NCI-H2171 (cell line): ENCODE results near the gene RPP25L.

Experiments used
- DNase-seq: peaks from one replicate; lab custom pipeline; 2025; lab: John Stamatoyannopoulos, UW

The RPP25L gene

DNA sequence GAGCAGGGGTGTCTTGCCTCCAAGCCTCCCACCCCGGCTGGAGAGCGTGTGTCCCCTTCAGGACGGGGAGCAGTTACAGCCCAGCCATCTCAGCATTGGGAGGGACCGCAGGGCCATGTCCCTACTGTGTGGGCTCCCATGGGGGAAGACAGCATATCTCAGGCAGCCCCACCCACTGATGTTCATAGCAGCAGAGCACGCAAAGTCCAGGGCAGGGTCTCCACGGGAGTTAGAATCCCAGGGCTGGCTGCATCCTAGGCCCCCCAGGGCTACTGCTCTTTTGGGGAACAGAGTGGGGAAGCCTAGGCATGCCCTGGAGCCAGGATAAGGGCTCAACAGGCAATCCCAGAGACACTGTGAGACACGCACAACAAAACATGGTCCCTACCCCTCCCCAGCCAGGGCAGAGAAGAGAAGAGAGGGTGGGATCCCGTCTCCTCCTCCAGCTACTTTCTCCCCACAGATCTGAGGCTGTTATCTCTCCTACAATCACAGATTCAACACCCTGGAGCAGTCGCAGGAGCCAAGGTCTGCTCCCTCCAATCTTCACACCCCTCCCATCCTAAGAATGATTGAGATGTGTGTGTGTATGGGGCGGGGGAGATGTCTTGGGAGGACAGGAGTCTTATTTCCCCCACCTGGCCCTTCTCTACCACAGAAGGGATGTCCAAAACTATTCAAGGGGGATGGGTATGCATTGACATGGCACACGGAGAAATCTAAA, 25.8 kb downstream of the RPP25L start:
- DNase-seq, result no peak

GRCh38 chr9:34584970-34585369, 26.9 kb downstream of the RPP25L start:
- no peak for DNase-seq

GRCh38 chr9:34582787-34583186, 29.1 kb downstream of the RPP25L start:
- DNase-seq, result no peak

- no peak for DNase-seq
Observed at GRCh38 chr9:34581318-34581717, 30.6 kb downstream of the RPP25L start.

- DNase-seq, result no peak
Observed at GRCh38 chr9:34580358-34580757, 31.5 kb downstream of the RPP25L start.

DNA sequence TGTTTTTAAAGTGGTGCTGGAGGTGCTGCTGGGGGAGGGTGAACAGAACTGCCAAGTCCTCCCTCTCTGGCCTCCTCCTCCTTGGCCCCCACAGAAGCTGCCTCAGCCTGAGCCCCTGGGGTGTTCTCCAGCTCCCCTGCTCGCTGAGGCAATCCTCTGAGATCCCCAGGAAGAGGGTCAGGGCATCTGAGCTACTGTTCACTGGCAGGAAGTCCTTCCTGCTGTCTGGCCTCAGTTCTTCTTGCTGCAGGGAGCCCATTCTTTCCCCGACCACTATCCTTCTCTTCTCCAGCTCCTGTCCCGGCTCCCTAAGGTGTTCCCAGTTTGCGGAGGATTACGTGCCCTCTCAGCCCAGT, 32.1 kb downstream of the RPP25L start:
- DNase-seq, result no peak

DNA sequence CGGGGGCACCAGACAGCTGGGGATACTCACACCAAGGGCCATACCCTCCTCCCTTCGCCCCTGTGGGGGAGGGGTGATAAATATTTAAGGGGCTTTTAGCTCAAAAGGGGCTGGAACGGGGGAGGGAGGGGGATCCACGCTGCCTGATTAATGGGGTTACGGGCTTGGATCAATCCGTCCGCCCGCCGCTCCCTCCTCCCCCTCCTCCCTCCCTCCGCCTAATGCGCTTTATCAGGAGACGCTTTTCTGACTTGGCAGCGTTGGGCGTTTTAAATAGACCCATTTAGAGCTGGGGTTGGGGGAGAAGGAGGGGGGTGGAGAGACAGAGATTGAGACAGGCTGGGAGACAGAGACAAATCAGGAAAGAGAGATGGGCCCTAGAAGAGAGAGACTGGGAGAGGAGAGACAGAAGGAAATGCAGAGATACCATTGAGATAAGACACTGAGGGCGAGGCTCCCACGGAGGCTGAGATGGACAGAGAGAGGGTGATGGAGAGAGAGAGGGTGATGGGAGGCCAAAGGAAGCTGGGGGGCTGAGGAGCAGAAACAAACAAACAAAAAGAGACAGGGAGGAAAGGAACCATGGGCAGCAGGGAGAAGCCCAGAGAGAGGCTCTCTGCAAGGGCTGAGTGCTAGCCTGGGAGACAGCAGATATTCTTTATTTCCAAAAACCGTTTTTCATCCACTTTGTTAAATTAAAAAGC, 32.6 kb downstream of the RPP25L start:
- no peak for DNase-seq

- DNase-seq, result no peak
Observed at GRCh38 chr9:34578241-34579103, 33.4 kb downstream of the RPP25L start.

DNA sequence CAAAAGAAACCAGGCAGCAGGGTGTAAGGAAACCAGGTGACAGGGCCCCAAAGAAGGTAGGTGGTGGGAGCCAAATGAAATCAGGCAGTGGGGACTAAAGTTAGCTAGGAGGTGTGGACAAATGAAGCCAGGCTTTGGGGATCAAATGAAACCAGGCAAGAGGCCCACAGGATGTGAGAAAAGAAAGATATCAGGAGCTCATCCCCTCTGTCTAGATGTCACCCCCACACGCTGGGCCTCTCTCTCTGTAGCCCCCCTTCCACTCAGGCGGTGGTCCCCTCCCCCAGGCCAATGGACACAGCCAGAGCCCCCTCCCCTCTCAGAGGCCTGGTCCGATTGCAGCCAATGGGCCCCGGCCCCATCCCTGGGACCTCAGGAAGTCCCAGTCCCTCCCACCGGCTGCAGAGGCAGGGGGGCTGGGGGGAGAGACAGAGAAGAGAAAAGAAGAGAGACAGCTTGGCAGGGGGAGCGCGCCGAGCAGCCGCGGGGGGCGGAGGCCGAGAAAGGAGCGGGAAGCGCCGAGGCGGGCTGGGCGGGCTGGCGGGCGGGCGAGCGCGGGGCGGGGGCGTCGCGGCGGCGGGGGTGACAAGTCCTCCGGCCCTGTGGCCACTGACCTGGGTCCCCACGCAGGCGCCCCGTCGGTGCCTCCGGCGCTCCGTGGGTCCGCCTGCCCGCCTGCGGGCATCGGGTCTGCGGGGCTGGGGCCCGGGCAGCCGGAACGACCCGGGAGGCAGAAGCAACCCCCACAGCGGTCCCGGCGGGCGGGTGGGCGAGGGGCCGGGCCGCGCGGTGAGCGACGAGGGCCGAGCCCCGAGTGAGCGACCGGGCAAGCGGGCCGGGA, 34.3 kb downstream of the RPP25L start:
- DNase-seq, result no peak

GRCh38 chr9:34576597-34577399, 35.1 kb downstream of the RPP25L start:
- DNase-seq, result no peak

DNA sequence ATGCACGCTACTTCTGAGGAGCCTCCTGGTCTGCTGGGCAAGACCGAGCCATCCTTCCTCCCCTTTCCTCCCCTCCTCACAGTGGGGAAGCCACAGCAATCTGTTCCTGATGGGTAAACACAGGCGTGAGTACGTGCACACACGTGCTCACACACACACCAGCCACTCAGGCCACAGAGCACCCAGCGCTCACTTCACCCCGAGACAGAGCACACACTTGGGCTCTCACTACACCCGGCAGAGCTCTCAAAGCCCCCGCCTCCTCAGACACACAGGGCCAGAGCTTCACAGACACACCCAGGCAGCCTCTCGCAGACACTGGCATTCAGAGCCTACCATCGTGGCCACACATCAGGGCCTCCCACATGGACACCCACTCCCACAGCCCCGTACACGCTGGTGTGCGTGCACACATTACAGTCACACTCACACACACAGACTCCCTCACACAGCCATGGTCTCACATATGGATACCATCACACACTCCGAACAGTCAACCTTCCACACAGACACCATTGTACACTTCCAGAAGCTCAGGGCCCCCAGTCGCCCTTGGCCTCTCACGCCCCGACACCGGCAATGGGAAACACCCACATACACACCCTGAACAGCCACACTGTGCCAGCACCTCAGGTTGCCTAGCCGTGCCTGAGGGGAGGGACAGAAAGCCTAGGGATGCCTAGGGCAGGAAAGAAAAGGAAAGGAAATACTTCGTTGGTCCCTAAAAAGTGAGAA, 35.9 kb downstream of the RPP25L start:
- no peak for DNase-seq

DNA sequence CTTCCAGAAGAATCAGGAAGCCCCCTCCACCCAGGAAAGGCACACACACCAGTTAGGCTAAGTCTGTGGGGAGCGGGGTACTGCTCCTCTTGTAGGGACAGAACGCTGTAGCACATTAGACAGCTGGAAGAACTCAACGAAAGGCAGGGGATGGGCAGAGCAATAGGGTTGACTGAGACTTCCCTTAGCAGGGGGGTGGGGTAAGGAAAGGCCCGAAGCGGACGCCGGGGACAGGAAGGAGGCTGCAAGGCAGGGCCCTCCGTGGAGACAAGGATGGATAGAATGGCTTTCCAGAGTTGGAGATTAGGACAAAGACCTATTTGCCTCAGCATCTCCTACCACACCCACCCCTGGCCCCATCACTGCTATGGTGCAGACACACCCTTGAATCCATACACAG, 36.7 kb downstream of the RPP25L start:
- DNase-seq, result no peak

- no peak for DNase-seq
Observed at GRCh38 chr9:34574571-34574970, 37.3 kb downstream of the RPP25L start.

DNA sequence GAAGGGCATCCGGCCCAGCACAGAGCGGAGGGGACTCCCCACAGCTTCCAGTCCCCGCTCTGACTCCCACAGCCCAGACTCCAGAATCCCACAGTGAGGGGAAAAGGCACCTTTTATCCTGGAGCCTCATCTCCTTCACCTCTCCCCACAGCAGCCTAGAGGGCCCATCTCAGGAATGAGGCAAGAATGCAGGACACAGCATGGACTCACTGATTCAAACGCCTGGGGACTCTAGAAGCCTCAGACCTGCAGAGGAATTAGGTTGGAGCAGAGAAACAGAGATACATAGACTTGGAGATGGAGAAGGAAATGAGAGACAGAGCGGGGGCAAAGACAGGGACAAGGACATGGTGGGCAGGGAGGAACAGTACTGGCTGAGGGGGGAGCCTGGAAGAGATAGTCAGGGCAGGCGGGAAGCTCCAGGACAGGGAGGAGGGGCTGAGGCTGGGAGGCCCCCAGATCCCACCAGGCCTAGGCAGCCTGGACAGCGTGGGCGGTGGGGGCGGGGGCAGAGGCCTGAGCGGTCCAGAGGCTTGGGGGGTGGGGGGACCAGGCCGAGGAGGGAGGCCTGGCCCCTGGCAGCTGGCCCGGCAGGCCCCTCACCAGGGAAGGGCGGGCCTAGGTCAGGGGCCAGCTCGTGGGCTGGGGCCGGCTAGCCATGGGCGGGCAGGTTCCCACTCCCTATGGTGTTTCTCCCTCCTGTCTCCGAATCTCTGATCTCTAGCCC, 38.1 kb downstream of the RPP25L start:
- no peak for DNase-seq

DNA sequence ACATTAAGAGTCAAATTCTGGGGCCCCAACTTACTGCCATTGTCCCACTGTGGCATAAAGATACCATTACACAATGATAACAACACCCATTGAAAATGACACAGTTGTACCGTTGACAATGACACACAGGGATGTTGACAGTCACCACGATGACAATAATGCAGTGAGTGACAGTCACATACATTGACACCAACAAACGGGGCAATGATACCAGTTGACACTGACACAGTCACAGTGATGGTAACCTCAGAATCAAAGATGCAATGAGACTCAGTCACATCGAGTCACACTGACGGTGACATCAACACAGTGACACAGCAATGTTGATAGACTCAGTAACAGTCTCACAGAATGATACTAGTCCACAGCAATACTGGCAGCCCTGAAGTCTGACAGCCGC, 39.3 kb downstream of the RPP25L start:
- DNase-seq, result no peak

- DNase-seq, result no peak
Observed at GRCh38 chr9:34572092-34572491, 39.8 kb downstream of the RPP25L start.

DNA sequence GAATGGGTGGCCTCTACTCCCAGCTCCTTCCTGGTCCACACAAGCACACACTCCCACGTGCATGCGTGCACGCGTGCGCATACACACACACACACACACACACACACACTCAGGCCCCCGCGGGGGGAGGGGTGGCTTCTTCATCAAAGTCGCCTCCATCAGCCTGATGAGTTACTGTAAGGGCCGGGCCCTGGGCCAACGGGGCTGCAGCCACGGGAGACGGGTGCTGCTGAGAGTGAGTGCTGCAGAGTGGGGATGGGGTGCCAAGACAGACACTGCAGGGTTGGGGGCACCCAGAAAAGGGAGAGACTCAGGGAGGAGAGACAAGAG, 40.5 kb downstream of the RPP25L start:
- no peak for DNase-seq

GRCh38 chr9:34570809-34571480, 41.0 kb downstream of the RPP25L start:
- DNase-seq, result no peak

- DNase-seq, result no peak
Observed at GRCh38 chr9:34570376-34570775, 41.5 kb downstream of the RPP25L start.
